Uterus (tissue), 2 donors: ENCODE results near the gene KIAA0232.

ENCODE experiments used
- CTCF ChIP-seq, 4 experiments: fragments of 200-600 bp in 2 of 4; fragments of 450-650 bp in 2 of 4; sonication (generic) in 2 of 4; IDR thresholded peaks; one replicate each; pipeline ENCODE4 v1.5.1; 2016 to 2019; ENCODE audit warnings: antibody characterized with exemption in 4 of 4, mild to moderate bottlenecking in 2 of 4, moderate library complexity in 1 of 4
- POLR2A ChIP-seq, 2 donors: fragments of 450-650 bp; IDR thresholded peaks; one replicate each; pipeline ENCODE4 v1.6.1; 2016; ENCODE audit warnings: antibody characterized with exemption in 2 of 2, mild to moderate bottlenecking in 1 of 2, moderate library complexity in 1 of 2

- TF ChIP-seq POLR2A (IDR thresholded peaks at IDR 0.05) (no peak), CTCF (IDR thresholded peaks at IDR 0.05) (no peak)
Measured at GRCh38 chr4:6848717-6849305, 66.3 kb downstream of the KIAA0232 start.
